ENCODE results near the gene MSMB.

MSMB gene

DNA sequence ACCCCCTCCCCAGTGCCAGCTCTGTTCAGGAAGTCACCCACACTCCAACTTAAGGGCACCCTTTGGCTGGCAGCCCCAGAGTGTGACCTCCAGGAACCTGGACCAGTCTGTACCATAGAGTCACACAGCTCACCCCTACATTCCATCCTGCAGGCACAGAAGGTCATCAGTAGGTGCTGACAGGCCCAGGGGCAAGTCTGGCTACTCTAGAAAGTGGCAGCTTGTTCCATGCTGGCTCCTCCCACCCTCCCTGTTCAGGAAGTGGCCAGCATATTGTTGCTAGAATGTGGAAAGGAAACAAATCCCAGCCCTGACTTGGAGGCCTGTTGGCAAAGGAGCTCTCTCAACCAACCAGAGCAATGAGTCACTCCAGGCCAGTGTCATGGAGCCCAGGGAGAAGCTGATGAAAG, 12.5 kb downstream of the MSMB start:
- DNase-seq (ENCODE audit: low spot score) = peak; percentile 78

DNA sequence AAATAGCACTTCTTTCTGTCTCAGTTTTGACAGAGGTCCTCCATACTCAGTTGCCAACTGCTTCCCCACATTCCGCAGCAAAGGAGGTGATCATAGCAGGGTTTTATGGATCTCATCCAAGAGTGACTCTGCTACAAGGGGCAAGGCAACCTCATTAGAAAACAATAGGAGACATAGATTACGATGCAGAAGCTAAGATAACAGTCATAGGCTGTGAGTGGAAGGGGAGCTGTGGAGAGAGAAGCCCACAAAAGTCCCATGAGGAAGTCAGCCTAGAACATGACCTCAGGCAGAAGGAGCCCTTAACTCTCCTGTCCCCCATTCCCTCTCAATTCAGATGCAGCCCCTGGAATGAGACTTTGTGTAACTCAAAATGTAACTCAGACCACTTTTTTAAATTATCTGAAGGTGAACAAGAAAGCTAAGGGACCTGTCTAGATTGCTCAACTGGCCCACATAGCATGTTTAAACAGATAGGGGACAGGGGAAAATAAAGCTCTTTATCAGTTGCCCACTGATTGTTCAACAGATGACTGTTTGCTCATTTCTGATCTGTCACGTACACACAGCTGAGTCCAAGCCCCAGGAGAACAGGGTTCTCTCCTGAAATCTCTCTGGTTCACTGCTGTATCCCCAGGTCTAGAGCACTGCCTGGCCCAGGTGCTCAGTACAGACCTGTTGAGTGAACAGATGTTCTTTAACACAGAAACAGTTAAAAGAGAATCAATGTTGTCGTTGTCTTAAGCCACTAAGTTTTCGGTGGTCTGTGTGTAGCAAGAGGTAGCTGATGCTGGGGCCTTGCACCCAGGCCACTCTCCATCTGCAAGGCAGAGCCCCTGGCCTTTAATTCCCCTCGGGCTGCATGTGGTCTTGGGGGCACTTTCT, 14.2 kb downstream of the MSMB start:
- no peak for DNase-seq (ENCODE audit: low spot score)

DNA sequence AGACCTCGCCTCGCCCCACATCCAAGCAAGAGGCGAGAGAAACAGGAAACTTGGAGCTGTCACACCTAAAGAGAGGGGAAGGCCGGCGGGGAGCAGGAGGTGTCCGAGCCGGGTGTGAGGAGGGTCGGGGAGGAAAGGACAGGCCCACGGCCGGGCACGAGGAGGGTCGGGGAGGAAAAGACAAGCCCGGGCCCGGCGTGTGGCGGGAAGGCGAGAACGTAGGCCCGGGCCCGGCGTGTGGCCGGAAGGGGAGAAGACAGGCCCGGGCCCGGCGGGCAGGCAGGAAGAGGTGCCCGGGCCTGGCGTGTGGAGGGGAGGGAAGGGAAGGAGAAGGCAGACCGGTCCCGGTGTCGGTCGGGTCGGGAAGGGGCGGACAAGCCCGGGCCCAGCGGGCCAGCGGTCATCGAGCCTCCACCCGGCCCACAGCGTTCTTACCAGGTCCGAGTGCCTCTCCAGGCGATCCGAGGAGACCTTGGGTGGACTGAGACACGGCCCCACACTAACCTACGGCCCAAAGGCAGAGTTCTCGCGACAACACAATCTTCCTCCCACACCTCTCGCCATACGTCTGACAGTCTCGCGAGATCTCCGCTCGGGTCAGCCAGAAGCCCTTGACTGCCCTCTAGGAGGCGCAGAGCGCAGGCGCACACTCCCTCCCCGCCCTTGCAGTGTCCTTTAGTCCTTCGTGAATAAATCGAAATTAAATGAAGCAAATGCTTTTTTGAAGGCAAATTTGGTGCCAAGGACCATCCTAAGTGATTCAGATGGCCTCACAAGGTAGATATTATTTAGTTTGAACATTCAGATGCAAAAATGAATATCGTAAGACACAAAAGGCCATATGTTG, 15.8 kb downstream of the MSMB start, which contains the start of gene NCOA4:
TSS of gene NCOA4 (minus strand) at position 533 of the 847 bp plus-strand sequence. CDS start 13,943 bp downstream, outside the sequence.
- peak; percentile 99 for DNase-seq (ENCODE audit: low spot score)

DNA sequence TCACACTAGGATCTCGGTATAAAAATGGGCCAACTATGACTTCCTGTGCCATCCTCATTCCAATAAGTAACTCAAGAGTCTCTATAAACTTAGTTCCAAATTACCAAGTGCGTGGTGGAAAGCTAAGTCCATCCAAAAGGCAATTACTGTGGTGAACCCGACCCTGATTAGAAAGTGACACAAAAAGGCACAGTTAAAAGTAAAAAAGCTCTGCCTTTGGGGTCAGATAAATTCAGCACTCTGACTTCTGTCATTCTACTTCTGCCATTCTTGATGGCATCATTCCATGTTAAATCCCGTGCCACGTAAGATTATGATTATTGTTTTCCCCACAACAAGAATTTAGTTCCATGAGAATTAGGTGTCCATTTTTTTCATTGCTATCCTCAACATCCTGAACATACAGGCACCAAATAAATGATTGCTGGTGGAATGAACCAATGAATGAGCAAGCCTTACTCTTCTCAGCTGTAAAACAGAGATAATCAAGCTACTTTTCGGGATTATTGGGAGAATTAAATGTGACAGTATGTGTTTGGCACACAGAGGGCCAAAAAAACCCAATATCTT, 16.5 kb downstream of the MSMB start:
- DNase-seq (ENCODE audit: low spot score) = no peak

DNA sequence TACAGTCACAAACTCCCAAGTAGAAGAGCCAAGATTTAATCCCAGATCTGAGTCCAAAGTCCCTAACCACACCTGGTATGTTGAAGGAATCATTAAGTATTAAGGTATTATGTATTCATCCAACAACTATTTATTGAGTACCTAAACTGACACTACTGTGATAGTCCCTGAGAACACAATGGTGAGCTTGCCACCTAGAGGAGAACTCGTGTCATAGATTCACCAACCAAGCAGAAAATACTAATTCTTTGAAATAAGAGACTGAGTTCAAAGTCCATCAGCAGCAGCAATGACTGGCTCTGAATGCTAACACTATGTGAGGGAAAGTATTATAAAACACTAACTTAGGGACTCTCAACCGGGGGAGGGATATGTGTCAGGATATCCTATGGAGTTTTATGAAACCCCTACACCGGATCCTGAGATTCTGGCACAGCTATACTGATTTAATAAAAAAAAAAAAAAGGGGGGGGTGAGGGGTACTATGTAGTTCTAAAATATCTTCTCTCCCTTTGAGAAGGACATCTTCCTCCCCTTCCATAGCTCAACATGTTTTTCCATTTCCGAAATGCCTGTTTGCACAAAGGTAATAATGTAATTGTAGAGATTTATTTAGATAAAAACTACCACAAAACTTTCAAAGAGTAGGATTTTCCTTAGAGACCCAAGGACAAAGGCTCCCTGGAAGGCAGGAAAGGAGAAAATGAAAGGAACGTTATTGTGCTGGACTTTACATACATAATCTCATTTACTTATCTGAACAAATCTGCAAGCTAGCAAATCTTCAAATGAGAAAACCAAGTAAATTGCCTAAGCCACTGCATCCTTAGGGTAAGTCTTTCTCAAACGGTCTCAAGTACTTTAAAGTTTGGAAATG, 17.2 kb downstream of the MSMB start:
- DNase-seq (ENCODE audit: low spot score) = peak; percentile 66

DNA sequence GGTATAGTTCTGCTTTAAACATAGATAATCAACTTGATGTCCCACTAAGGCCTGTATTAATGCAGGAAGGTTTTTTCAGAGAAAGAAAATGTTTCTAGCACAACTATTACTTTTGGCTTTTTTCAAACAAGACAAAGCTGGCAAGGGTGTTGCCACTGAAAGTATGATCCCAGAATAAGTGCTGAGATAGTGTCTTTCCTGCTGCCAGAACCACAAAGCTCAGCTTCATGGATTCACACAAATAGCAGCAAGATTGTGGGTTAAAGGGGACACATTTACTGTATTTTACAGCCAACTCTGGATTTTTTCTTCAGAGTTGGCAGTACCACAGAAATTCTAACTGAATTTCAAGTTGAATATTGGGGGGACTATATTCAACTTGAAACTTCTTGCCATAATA, 20.0 kb downstream of the MSMB start:
- no peak for DNase-seq (ENCODE audit: low spot score)

DNA sequence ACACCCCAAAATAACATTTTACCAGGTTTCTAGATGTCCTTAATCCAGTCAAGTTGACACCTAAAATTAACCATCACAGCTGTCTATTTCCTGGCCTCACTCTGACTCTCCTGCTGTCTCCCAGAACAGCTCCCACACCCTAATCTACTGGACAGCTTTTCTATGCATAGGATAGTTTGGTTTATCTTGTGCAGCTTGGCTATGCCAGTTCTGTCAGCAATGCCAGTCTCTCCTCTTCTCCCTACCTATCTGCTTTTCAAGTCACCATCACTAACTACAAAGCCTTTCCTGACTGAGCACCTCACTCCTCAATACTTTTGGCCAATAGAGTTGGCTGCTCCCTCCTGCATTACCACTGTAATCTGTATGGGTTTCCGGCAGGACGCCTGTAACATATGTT, 20.7 kb downstream of the MSMB start:
- no peak for DNase-seq (ENCODE audit: low spot score)

DNA sequence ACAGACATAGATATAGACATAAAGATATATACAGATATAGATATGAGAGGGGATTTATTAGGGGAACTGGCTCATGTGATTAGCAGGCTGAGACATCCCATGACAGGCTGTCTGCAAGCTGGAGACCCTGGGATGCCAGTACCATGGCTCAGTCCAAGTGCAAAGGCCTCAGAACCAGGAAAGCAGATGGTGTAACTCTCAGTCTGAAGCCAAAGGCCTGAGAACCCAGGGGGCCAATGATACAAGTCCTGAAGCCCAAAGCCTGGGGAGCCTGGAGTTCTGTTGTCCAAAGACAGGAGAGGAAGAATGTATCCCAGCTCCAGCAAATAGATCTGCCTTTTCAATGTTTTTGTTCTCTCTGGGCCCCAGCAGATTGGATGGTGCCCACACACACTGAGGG, 21.1 kb downstream of the MSMB start:
- DNase-seq (ENCODE audit: low spot score) = no peak

DNA sequence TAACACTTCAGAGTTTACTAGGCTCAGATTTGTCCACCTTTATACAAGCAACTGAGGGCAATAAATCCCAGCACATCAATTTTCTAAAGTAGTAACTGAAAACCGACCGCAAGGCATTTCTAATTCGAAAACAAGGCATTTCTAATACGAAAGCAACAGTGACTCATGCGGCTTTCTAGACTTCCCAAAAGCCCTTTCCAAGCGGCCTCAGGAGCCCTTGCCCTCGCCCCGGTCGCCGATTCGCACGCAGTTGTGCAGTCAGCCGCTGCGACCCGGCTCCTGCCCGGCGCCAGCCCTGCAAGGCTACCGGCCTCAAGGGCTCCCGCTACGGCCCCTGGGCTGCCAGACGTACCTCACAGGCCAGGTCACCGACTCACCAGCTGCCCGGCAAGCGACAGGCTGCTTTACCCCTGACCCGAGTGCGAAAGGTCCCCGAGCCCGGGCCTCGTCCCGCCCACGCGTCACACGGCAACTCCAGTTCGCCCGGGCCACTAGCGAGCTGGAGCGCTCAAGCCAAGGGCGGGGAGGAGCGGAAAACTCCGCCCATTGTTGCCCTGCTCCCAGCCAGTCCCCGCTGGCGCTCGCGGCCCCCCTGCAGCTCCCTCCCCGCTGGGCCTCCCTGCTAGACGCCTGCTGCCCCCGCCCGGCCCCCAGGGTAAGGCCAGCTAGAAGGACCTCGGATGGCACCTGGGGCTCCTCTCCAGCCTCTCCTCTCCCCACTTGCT, 22.9 kb downstream of the MSMB start:
- peak; percentile 93 for DNase-seq (ENCODE audit: low spot score)

DNA sequence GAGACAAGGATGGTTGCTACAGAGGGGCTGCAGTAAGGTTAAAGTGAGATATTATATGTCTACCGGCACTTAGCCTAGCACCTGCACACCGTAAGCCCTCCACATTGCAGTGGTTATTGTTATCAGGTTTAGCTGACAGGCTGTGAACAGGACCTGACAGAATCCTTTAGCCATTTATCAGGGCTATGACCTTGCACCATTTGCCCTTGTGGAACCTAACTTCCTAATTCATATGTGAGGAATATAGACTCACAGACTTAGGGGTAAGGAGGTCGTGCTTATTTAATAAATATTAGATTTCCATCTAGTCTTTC, 25.8 kb downstream of the MSMB start:
- no peak for DNase-seq (ENCODE audit: low spot score)

DNA sequence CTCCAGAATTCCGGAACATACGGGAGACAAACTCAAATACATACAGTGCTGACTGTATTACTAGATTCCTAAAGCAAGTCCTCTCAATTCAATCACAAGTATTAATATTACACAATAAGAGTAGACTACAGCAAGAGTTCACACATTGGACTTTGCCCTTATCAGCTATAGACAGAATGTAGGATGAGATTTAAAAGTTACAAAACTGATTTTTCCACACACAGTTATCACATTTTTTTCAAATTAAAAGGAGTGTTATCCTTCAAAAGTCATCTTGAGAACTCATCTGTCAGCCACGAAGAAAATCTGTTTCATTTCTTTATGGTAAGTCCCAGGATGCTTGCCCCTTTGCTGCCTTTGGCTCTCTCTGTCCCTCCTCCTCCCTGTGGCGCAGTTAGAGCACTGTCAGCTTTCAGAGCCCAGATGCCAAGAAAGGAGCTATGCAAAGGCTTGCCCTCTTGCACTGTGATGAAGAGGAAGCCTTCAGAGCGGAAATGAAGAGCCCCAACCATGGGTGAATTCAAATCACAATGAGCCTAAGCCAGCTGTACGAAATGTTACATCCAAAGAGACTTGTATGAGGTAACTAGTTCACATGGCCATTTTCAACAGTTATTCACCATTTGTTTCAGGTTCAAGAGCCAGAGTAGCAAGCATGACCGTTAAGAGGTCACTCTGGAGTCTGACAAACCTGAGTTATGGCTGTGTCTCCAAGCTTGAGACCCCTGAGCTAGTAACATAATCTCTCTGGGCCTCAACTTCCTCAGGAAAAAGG, 26.3 kb downstream of the MSMB start:
- DNase-seq (ENCODE audit: low spot score) = no peak

DNA sequence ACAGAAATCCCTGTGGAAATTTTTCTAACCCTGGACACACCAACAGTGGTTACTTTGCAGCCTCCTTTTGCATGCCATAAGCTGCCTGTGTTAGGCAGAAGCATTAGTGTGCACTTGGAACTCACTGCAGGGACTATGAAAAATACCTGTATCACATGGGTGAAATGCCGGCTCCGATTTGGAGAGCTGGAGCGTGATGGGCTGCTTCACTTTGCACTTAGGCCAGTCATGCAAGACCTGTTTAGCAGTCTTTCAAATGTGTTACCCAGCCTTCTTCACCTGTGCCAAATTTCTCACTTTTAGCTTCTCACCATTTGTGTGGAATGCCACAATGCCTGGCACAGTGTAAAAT, 26.9 kb downstream of the MSMB start:
- DNase-seq (ENCODE audit: low spot score) = no peak

DNA sequence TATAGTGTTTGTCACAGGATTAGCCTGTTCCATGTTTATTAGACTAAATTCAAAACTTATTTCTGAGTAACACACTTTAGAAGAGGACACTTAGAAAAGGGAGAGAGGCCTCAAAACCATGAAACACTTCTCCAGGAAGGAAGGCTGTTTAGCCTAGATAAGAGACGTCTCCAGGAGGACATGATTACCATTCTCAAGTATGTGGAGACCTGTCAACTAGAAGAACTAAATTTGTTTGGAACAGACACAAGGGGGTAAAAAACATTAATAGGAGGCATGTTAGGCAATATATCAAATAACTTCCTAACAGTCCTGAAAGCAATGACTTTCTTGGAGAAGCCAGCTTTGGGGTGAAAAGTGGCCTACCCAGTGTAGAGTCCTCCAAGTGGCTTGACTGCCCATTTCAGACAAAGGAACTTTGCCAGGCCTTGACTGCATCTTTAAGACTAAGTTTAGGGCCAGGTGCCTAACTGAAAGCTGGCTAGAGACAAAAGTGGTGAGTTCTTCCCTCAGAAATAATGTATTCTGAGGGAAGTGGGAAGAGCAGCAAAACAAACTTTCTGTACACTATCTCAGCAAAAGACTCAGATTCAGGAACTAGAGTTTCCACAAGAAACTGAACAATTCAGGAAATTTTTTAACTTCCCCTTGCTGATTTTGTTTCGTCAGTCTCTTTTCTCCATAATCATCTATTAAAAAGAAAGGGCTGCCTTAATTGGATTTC, 27.5 kb downstream of the MSMB start:
- peak; percentile 13 for DNase-seq (ENCODE audit: low spot score)

DNA sequence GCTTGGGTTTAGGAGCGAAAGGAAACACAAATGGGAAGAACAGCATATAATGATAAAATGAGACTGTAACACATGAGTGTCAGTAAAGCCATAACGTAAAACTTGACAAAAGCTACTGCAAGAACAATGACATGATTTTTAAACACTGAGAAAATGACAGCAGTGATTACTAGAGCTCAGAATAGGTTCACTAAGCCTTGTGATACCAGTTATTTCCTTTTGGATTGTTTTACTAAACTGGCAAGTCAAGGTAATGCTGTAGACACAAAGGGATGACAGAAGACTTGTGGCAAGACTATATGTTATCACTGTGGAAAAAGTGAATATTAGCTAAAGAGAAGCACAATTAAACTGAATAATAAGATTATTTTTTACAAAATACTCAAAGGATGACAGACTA, 28.3 kb downstream of the MSMB start:
- DNase-seq (ENCODE audit: low spot score) = no peak

DNA sequence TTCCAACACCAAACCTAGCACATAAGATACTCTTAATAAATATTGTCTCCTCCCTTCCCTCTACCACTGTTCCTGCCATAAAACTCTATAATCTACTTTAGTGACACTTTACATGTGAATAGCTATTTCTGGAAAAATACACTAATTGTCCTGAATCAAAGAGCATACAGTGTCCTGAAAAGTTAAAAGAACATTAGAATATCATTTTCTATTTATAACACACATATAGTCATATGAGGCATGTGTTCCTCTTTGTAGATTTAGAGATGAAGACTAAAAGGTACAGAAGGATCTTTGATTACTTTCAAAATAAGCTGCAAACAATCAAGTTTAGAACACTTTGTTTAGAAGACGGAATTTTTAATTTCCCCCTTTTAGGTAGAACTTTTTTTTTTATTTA, 29.3 kb downstream of the MSMB start:
- DNase-seq (ENCODE audit: low spot score) = no peak

DNA sequence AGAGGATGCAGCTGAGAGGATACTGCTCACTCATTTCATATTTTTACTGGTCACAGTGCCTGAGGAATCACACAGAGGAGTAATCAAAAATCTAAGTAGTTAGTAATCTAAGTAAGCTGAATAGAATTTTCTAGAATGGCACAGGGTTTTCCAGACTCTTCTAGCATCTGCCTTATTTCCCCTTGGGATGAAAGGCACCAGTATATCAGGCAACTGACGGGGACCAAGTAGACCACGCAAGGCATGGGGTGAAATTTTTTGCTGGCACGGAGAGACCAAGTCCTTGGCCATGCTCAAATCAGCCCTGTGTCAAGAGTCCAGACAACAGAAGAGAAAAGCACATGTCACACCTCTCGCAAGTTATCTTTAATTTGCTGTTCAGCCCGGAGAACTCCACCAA, 29.9 kb downstream of the MSMB start:
- no peak for DNase-seq (ENCODE audit: low spot score)

DNA sequence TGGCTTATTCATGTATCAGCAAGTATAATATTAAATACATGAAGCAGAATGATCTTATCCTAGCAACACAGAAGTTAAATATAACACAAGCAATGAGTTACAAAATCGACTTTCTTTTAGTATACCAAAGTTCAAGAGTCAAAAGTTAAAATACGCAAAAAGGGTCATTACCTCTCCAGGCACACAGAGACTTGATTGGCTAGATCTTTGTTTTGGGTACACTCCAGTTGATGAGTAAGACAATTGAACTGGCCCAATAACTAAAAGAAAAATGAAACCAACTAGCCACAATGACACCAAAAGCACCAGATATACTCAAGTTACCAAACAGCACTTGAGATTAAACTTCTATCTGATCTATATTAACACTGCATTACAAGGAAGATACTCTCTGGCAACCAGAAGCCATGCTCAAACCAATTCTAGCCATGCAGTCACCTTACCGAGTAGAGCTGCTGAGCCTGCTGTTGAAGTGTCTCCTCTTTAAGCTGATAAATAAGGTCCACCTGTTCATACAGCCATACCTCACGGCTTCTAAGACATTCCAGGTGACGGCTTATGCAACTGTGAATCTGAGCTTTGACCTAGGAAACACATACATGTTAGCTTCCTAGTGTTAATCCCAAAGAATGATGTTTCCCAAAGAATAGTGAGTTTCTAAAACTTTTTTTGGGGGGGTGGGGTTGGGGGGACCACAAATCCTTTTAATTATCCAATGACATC, 31.2 kb downstream of the MSMB start:
- no peak for DNase-seq (ENCODE audit: low spot score)

DNA sequence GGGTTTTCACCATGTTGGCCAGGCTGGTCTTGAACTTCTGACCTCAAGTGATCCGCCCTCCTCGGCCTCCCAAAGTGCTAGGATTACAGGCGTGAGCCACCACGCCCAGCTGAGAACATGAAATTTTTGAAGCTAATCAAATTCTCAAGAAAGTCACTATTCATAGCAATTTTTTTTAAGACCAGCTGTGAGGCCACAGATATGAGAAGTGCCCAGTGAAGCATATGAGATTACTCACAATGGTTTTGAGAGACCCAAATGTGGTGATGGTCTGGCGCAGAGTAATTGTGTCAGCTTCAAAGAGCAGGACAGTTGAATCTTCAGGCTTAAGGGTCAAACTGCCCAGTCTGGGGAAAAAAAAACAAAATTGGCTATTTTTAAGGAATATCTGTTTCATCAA, 31.9 kb downstream of the MSMB start:
- no peak for DNase-seq (ENCODE audit: low spot score)

DNA sequence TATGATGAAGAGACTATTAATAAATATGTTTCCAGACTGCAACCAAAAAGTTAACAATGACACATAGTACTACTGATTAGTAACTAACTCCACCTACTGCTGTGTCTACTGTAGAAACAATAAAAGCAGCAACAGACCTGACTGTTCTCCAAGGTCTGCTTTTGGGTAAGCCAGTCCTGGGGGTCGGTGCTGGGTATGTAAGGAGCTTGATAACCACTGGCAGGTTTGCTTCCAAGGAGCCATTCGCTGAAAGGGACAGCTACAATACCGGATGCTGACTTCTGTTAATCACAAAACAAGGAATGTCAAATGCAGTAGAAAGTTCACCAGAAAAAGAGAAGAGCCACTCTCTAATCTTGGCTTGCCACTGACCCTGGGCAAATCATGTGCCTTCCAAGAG, 33.3 kb downstream of the MSMB start:
- no peak for DNase-seq (ENCODE audit: low spot score)

Measured in GM03348 (cell line).